Gastrocnemius medialis (tissue), 4 donors: Measurements from ENCODE around the gene PIP4K2A. TPM values are rescaled to one million over a fixed set of nuclear protein-coding genes. Genes with fewer than 3 reads are reported as not detected.
A peak's percentile ranks its signal among the peaks of the same experiment; 100 is the strongest.

ENCODE experiments used
- ATAC-seq, 2 donors: fragments of 150-250 bp; one replicate each; pipeline ENCODE4 v1.9.1; 2016
- DNase-seq, 2 donors: peaks; one replicate each; pipeline ENCODE4 v3.0.0-alpha.2; 2019
- H3K27ac ChIP-seq, 4 donors: fragments of 200-600 bp; sonication (generic); 1 replicate in 1 of 4; 2 replicates in 3 of 4; pipeline ENCODE4 v1.5.1; 2016 to 2018; ENCODE audit warnings: mild to moderate bottlenecking in 2 of 4, moderate library complexity in 1 of 4
- H3K27me3 ChIP-seq, 3 donors: fragments of 200-600 bp; sonication (generic) in 2 of 3; 1 replicate in 1 of 3; 2 replicates in 2 of 3; pipeline versions ENCODE4 v1.5.1 to v1.6.0; 2016 to 2019; ENCODE audit warnings: mild to moderate bottlenecking in 1 of 3, moderate library complexity in 1 of 3
- H3K36me3 ChIP-seq, 2 donors: fragments of 200-600 bp; sonication (generic) in 1 of 2; one replicate each; pipeline ENCODE4 v1.5.1; 2017 to 2018
- H3K4me1 ChIP-seq, 2 donors: fragments of 200-600 bp; sonication (generic) in 1 of 2; one replicate each; pipeline ENCODE4 v1.5.1; 2016 to 2017; ENCODE audit warnings: mild to moderate bottlenecking in 2 of 2
- H3K4me3 ChIP-seq, 4 donors: fragments of 200-600 bp; sonication (generic) in 3 of 4; 1 replicate in 1 of 4; 2 replicates in 3 of 4; pipeline ENCODE4 v1.5.1; 2016 to 2019; ENCODE audit warnings: mild to moderate bottlenecking in 2 of 4
- H3K9me3 ChIP-seq, 3 donors: fragments of 200-600 bp; sonication (generic) in 2 of 3; 1 replicate in 1 of 3; 2 replicates in 2 of 3; pipeline ENCODE4 v1.5.1; 2016 to 2019
- CTCF ChIP-seq, 5 experiments: fragments of 450-650 bp in 3 of 5; fragments of 200-600 bp in 2 of 5; sonication (generic) in 2 of 5; IDR thresholded peaks in 4 of 5; conservative IDR thresholded peaks in 1 of 5; 1 replicate in 4 of 5; 2 replicates in 1 of 5; pipeline ENCODE4 v1.5.1; 2016 to 2019; ENCODE audit warnings: antibody characterized with exemption in 5 of 5, mild to moderate bottlenecking in 3 of 5, moderate library complexity in 3 of 5
- POLR2A ChIP-seq, 2 donors: fragments of 450-650 bp; IDR thresholded peaks; one replicate each; pipeline ENCODE4 v1.6.1; 2017; ENCODE audit warnings: antibody characterized with exemption in 2 of 2, mild to moderate bottlenecking in 2 of 2, moderate library complexity in 2 of 2
- in situ Hi-C, 4 donors: fragments of 200-750 bp; cut with MboI; loops; one replicate each; pipeline versions ENCODE4 v1.15.0 to v1.8.0; 2017; ENCODE audit warnings: low sequenced_read_pairs in 4 of 4
- intact Hi-C: fragments of 100-400 bp; cut with DNase I; formaldehyde crosslinking; loops from one replicate; pipeline ENCODE4 v1.15.1; 2023; ENCODE audit warnings: low total_unique reads
- total RNA-seq, 4 donors: library from RNA; depleted of rRNA; stranded (reverse); fragments of >200 nt; gene quantifications; one replicate each; pipeline versions ENCODE4 v1.1.0 to v1.2.3, GENCODE V29; 2016

PIP4K2A gene
- total RNA-seq, 4 donors from 2014 or later, result 3.9 to 7.5 (median 4.7) TPM

- ATAC-seq, result peak in 1 of 2 donors; percentile 65
- TF ChIP-seq POLR2A (IDR thresholded peaks at IDR 0.05), result no peak
- intact Hi-C loops, result no loop called here
These were observed 88.7 kb downstream of the PIP4K2A start for GRCh38 chr10:22625516-22626290.

DNA sequence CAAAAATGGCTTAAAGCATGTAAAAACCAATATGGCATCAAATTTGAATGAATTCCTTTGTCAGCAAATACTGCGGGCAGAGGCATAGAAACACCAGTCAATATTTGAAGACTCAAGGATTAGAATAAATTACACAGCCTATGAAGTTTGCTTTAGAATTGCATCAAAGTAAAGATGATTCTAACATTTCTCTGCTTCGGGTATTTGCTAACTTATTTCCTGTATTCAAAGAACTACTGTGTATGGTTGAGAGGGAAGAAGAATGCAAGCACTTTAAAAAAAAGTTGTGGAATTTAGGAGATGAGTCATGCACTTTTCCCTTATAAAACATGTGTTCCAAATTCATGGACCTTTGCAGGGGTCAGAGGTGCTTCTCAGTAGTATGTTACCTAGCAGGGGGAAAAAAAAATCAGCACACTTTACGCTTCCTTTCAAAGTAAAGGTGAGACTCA lies 90.1 kb downstream of the PIP4K2A start:
- Histone ChIP-seq H3K27me3 (no peaks in the 10 kb centered on the region), H3K36me3 (no peaks in the 10 kb centered on the region), H3K4me1 (peaks cover 0 to 21% of the 10 kb centered on the region in 2 donors), H3K9me3 (no peaks in the 10 kb centered on the region), H3K27ac (no peak overlapping the region), H3K4me3 (no peak overlapping the region)
- TF ChIP-seq CTCF (IDR thresholded peaks at IDR 0.05 in 4 of 5, conservative IDR thresholded peaks at IDR 0.05 in 1 of 5), result no peak
- TF ChIP-seq POLR2A (IDR thresholded peaks at IDR 0.05), result no peak
- ATAC-seq, result no peak
- in situ Hi-C loops (no loop called here), intact Hi-C loops (no loop called here)
- DNase-seq, result no peak

More at GRCh38 chr10:22625516-22626290, 88.7 kb downstream of the PIP4K2A start:
- DNase-seq, result no peak
- in situ Hi-C loops, result no loop called here
- Histone ChIP-seq H3K4me3 (no peak overlapping the region), H3K27me3 (no peaks in the 10 kb centered on the region), H3K27ac (peak overlapping the region in 1 of 4 donors; percentile 5), H3K36me3 (no peaks in the 10 kb centered on the region), H3K9me3 (no peaks in the 10 kb centered on the region), H3K4me1 (peaks cover 0 to 17% of the 10 kb centered on the region in 2 donors)

DNA sequence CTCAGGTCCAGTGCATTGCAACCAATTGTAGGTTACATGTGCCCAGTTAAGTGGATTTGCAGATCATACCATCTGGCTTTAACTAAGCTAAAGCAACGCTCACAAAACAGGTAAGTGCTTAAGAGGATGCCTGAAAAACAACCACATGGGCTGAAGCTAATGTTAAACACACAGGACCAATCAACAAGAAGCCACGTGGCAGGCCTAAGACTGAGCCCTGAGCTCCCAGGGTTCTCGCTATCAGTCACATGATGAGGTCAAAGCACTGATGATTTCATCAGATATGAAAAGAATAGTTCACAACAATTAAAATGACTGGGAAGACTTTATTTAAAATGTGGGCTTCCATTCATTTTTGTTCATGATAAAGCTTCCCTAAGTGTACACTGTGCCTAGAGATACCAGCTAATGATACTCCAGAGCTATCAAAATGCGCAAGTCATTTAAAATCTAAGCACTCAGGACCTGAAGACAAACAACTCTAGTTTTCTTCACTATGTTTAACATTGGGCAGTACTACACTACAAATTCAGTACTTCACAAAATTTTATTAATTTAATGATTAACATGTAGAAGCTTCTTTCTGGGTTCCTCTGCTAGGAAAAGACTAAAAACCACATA lies 90.6 kb downstream of the PIP4K2A start:
- no peaks in the 10 kb centered on the region for H3K27me3 ChIP-seq
- peaks cover 3 to 21% of the 10 kb centered on the region in 2 donors for H3K4me1 ChIP-seq
- DNase-seq (no peak), ATAC-seq (no peak)
- H3K9me3 ChIP-seq, result no peaks in the 10 kb centered on the region
- H3K36me3 ChIP-seq, result no peaks in the 10 kb centered on the region
- in situ Hi-C loops, result no loop called here
- intact Hi-C loops, result no loop called here
- TF ChIP-seq CTCF (IDR thresholded peaks at IDR 0.05 in 4 of 5, conservative IDR thresholded peaks at IDR 0.05 in 1 of 5) (no peak), POLR2A (IDR thresholded peaks at IDR 0.05) (no peak)
- no peak overlapping the region for H3K27ac ChIP-seq
- H3K4me3 ChIP-seq, result no peak overlapping the region

DNA sequence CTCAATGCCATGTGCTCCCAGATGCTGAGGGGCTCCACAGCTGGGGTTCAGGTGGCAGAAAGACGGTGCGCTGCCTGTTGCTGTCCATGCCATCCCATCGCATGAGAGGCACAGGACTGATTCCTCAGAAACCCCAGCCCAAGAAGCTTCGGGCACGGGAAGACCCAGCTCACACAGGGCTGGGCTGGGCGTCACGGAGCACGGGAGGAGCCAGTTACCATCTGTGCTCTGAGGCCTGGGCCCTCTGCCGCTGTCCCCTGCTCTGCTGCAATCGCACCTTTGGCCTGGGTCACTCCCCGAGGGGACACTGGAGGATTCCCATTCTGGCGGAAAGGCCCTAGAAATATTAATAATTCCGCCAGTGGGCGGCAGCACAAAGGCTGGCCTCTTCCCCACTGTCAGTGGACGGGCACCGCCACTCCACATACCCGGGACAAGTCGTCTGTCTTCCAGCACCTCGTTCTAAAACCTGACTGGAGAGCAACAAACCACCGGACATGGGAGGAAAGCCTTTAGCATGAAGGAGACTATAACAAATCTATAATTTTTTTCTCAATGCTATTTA lies 92.1 kb downstream of the PIP4K2A start:
- intact Hi-C loops, result no loop called here
- in situ Hi-C loops, result no loop called here
- Histone ChIP-seq H3K4me1 (peaks cover 15 to 27% of the 10 kb centered on the region in 2 donors), H3K4me3 (no peak overlapping the region), H3K27me3 (no peaks in the 10 kb centered on the region), H3K27ac (no peak overlapping the region), H3K36me3 (no peaks in the 10 kb centered on the region), H3K9me3 (no peaks in the 10 kb centered on the region)
- TF ChIP-seq POLR2A (IDR thresholded peaks at IDR 0.05), result no peak
- no peak for TF ChIP-seq CTCF (IDR thresholded peaks at IDR 0.05 in 4 of 5, conservative IDR thresholded peaks at IDR 0.05 in 1 of 5)
- no peak for DNase-seq
- ATAC-seq, result no peak

GRCh38 chr10:22621726-22622125 lies 92.7 kb downstream of the PIP4K2A start:
- no peak overlapping the region for H3K27ac ChIP-seq
- H3K4me3 ChIP-seq, result no peak overlapping the region
- no peak for ATAC-seq
- in situ Hi-C loops, result no loop called here
- TF ChIP-seq CTCF (IDR thresholded peaks at IDR 0.05 in 4 of 5, conservative IDR thresholded peaks at IDR 0.05 in 1 of 5) (no peak), POLR2A (IDR thresholded peaks at IDR 0.05) (no peak)
- H3K27me3 ChIP-seq, result no peaks in the 10 kb centered on the region
- intact Hi-C loops, result no loop called here
- H3K36me3 ChIP-seq, result no peaks in the 10 kb centered on the region
- no peaks in the 10 kb centered on the region for H3K9me3 ChIP-seq
- peaks cover 15 to 27% of the 10 kb centered on the region in 2 donors for H3K4me1 ChIP-seq
- DNase-seq, result no peak
